BLaER1 (cell line): ENCODE data around the gene IGF1.

Experiments
- H3K27ac ChIP-seq: shearing (Covaris generic); formaldehyde crosslinking; 2 replicates; pipeline ENCODE4 v1.8.1; 2022
- H3K27me3 ChIP-seq: shearing (Covaris generic); formaldehyde crosslinking; 2 replicates; pipeline ENCODE4 v1.8.1; 2022
- H3K36me3 ChIP-seq: shearing (Covaris generic); formaldehyde crosslinking; 2 replicates; pipeline ENCODE4 v1.8.1; 2022
- H3K4me1 ChIP-seq: shearing (Covaris generic); formaldehyde crosslinking; 2 replicates; pipeline ENCODE4 v1.8.1; 2022
- H3K4me2 ChIP-seq: shearing (Covaris generic); formaldehyde crosslinking; 2 replicates; pipeline ENCODE4 v1.8.1; 2022
- H3K4me3 ChIP-seq: shearing (Covaris generic); formaldehyde crosslinking; 2 replicates; pipeline ENCODE4 v1.8.1; 2022
- H3K9ac ChIP-seq: shearing (Covaris generic); formaldehyde crosslinking; 2 replicates; pipeline ENCODE4 v1.8.1; 2022
- H3K9me3 ChIP-seq: shearing (Covaris generic); formaldehyde crosslinking; 2 replicates; pipeline ENCODE4 v1.8.1; 2022
- H4K20me1 ChIP-seq: shearing (Covaris generic); formaldehyde crosslinking; 2 replicates; pipeline ENCODE4 v1.8.1; 2022
- Cebpa-rat ChIP-seq: shearing (Covaris generic); IDR thresholded peaks from 2 replicates; pipeline ENCODE4 v1.8.1; 2022

Gene IGF1

GRCh38 chr12:102511575-102511974 is 31.2 kb upstream of the IGF1 start:
- no peak for TF ChIP-seq Cebpa-rat

GRCh38 chr12:102510463-102510862 is 30.1 kb upstream of the IGF1 start:
- Histone ChIP-seq H3K9ac (no peak overlapping the region), H3K36me3 (no peaks in the 10 kb centered on the region), H3K4me1 (peaks cover 17% of the 10 kb centered on the region), H3K27me3 (no peaks in the 10 kb centered on the region), H3K27ac (no peak overlapping the region), H3K4me2 (no peak overlapping the region), H4K20me1 (no peaks in the 10 kb centered on the region), H3K4me3 (no peak overlapping the region), H3K9me3 (peaks cover 17% of the 10 kb centered on the region)
- no peak for TF ChIP-seq Cebpa-rat

More at GRCh38 chr12:102511575-102511974, 31.2 kb upstream of the IGF1 start:
- Histone ChIP-seq H3K27ac (no peak overlapping the region), H3K9me3 (peaks cover 7% of the 10 kb centered on the region), H3K4me1 (peaks cover 17% of the 10 kb centered on the region), H3K4me3 (no peak overlapping the region), H3K27me3 (no peaks in the 10 kb centered on the region), H3K4me2 (no peak overlapping the region), H3K9ac (no peak overlapping the region), H3K36me3 (no peaks in the 10 kb centered on the region), H4K20me1 (no peaks in the 10 kb centered on the region)

- peaks cover 17% of the 10 kb centered on the region for H3K4me1 ChIP-seq
- no peaks in the 10 kb centered on the region for H4K20me1 ChIP-seq
- H3K9ac ChIP-seq, result no peak overlapping the region
- H3K36me3 ChIP-seq, result no peaks in the 10 kb centered on the region
- peaks cover 17% of the 10 kb centered on the region for H3K9me3 ChIP-seq
- no peaks in the 10 kb centered on the region for H3K27me3 ChIP-seq
- no peak overlapping the region for H3K4me2 ChIP-seq
- TF ChIP-seq Cebpa-rat, result no peak
- no peak overlapping the region for H3K4me3 ChIP-seq
- no peak overlapping the region for H3K27ac ChIP-seq
These were observed 29.7 kb upstream of the IGF1 start for GRCh38 chr12:102510031-102510430.

GRCh38 chr12:102509123-102509626 is 28.8 kb upstream of the IGF1 start:
- Histone ChIP-seq H3K27me3 (no peaks in the 10 kb centered on the region), H3K27ac (no peak overlapping the region), H3K36me3 (no peaks in the 10 kb centered on the region), H3K9ac (no peak overlapping the region), H3K4me2 (no peak overlapping the region), H3K4me1 (peaks cover 17% of the 10 kb centered on the region), H4K20me1 (no peaks in the 10 kb centered on the region), H3K9me3 (peaks cover 17% of the 10 kb centered on the region), H3K4me3 (no peak overlapping the region)
- no peak for TF ChIP-seq Cebpa-rat

- H3K4me2 ChIP-seq, result no peak overlapping the region
- no peaks in the 10 kb centered on the region for H4K20me1 ChIP-seq
- H3K9me3 ChIP-seq, result peaks cover 17% of the 10 kb centered on the region
- H3K27me3 ChIP-seq, result no peaks in the 10 kb centered on the region
- peaks cover 20% of the 10 kb centered on the region for H3K4me1 ChIP-seq
- no peaks in the 10 kb centered on the region for H3K36me3 ChIP-seq
- no peak overlapping the region for H3K9ac ChIP-seq
- no peak overlapping the region for H3K27ac ChIP-seq
- TF ChIP-seq Cebpa-rat, result no peak
- no peak overlapping the region for H3K4me3 ChIP-seq
These were observed 27.7 kb upstream of the IGF1 start for GRCh38 chr12:102508052-102508451.

- H3K27ac ChIP-seq, result no peak overlapping the region
- no peak overlapping the region for H3K4me3 ChIP-seq
- H3K4me1 ChIP-seq, result peaks cover 13% of the 10 kb centered on the region
- H3K9me3 ChIP-seq, result peaks cover 17% of the 10 kb centered on the region
- H3K36me3 ChIP-seq, result no peaks in the 10 kb centered on the region
- H3K9ac ChIP-seq, result no peak overlapping the region
- H3K27me3 ChIP-seq, result no peaks in the 10 kb centered on the region
- H3K4me2 ChIP-seq, result no peak overlapping the region
- no peak for TF ChIP-seq Cebpa-rat
- no peaks in the 10 kb centered on the region for H4K20me1 ChIP-seq
These were observed 26.9 kb upstream of the IGF1 start for GRCh38 chr12:102507301-102507700.

GRCh38 chr12:102504871-102505270 is 24.5 kb upstream of the IGF1 start:
- Histone ChIP-seq H3K4me2 (no peak overlapping the region), H4K20me1 (no peaks in the 10 kb centered on the region), H3K9me3 (peaks cover 17% of the 10 kb centered on the region), H3K27ac (no peak overlapping the region), H3K4me1 (peaks cover 7% of the 10 kb centered on the region), H3K27me3 (no peaks in the 10 kb centered on the region), H3K36me3 (no peaks in the 10 kb centered on the region), H3K4me3 (no peak overlapping the region), H3K9ac (no peak overlapping the region)
- TF ChIP-seq Cebpa-rat, result no peak

GRCh38 chr12:102504280-102504679 is 23.9 kb upstream of the IGF1 start:
- Histone ChIP-seq H3K4me3 (no peak overlapping the region), H3K4me2 (no peak overlapping the region), H3K9ac (no peak overlapping the region), H3K27me3 (no peaks in the 10 kb centered on the region), H3K9me3 (peaks cover 17% of the 10 kb centered on the region), H3K4me1 (peaks cover 7% of the 10 kb centered on the region), H3K27ac (no peak overlapping the region), H3K36me3 (no peaks in the 10 kb centered on the region), H4K20me1 (no peaks in the 10 kb centered on the region)
- no peak for TF ChIP-seq Cebpa-rat

- H3K4me2 ChIP-seq, result peak overlapping the region; percentile 27; the same call in 1 of the 2 replicates
- H3K9me3 ChIP-seq, result peaks cover 17% of the 10 kb centered on the region
- H4K20me1 ChIP-seq, result no peaks in the 10 kb centered on the region
- H3K4me1 ChIP-seq, result peaks cover 7% of the 10 kb centered on the region
- H3K9ac ChIP-seq, result no peak overlapping the region
- H3K36me3 ChIP-seq, result no peaks in the 10 kb centered on the region
- no peaks in the 10 kb centered on the region for H3K27me3 ChIP-seq
- no peak overlapping the region for H3K27ac ChIP-seq
- H3K4me3 ChIP-seq, result no peak overlapping the region
- no peak for TF ChIP-seq Cebpa-rat
These were observed 23.5 kb upstream of the IGF1 start for GRCh38 chr12:102503831-102504230.

- Histone ChIP-seq H3K4me3 (no peak overlapping the region), H3K27me3 (no peaks in the 10 kb centered on the region), H3K27ac (no peak overlapping the region), H4K20me1 (no peaks in the 10 kb centered on the region), H3K4me2 (peak overlapping the region; percentile 27; the same call in 1 of the 2 replicates), H3K36me3 (no peaks in the 10 kb centered on the region), H3K9me3 (peaks cover 17% of the 10 kb centered on the region), H3K4me1 (peaks cover 7% of the 10 kb centered on the region), H3K9ac (no peak overlapping the region)
- TF ChIP-seq Cebpa-rat, result no peak
These were observed 22.8 kb upstream of the IGF1 start for GRCh38 chr12:102503056-102503681.
